Fibroblast of villous mesenchyme (primary cell): ENCODE data around the gene NPIPB8. TPM values are rescaled to one million over a fixed set of nuclear protein-coding genes. Genes with fewer than 3 reads are reported as not detected.
"Not testable (repeated sequence)": the region's sequence is repeated elsewhere in the genome, so short reads cannot be mapped to it uniquely, and the experiment has no call there.

Experiments used
- DNase-seq: peaks from one replicate; pipeline ENCODE4 v3.0.0-alpha.2; 2010; ENCODE audit warnings: low read depth
- H3K4me3 ChIP-seq: 2 replicates; pipeline ENCODE4 v1.5.1; 2011; ENCODE audit warnings: low read depth, mild to moderate bottlenecking, low read length
- CTCF ChIP-seq: IDR thresholded peaks from 2 replicates; pipeline ENCODE4 v1.5.1; 2012; ENCODE audit warnings: low read depth, mild to moderate bottlenecking, low read length; ENCODE audit not compliant: insufficient read depth
- total RNA-seq: library from RNA; depleted of rRNA; stranded (reverse); fragments of >200 nt; gene quantifications from 2 replicates; pipeline ENCODE4 v1.2.3, GENCODE V29; 2012

The NPIPB8 gene
- total RNA-seq, 1 donor = 0.86 TPM

- DNase-seq = no peak
- no peak overlapping the region for H3K4me3 ChIP-seq
- no peak for TF ChIP-seq CTCF
Measured at GRCh38 chr16:28596115-28596630, 41.7 kb upstream of the NPIPB8 start.

- no peak for TF ChIP-seq CTCF
- DNase-seq = no peak
- H3K4me3 ChIP-seq = no peak within 1 kb of the TSS
Measured at GRCh38 chr16:28596840-28597691, 40.8 kb upstream of the NPIPB8 start, which contains the start of gene SULT1A2. TSS of gene SULT1A2 (minus strand) at chr16:28597050. CDS start at chr16:28595930, 1,120 bp downstream.

GRCh38 chr16:28597692-28598261, 40.1 kb upstream of the NPIPB8 start:
- no peak for TF ChIP-seq CTCF
- no peak for DNase-seq
- H3K4me3 ChIP-seq = no peak overlapping the region

- H3K4me3 ChIP-seq, DNase-seq: not testable (repeated sequence)
Measured at GRCh38 chr16:28599377-28600285, 38.2 kb upstream of the NPIPB8 start.

- H3K4me3 ChIP-seq, DNase-seq: not testable (repeated sequence)
Measured at GRCh38 chr16:28600965-28601364, 36.9 kb upstream of the NPIPB8 start.

GRCh38 chr16:28601589-28601988, 36.3 kb upstream of the NPIPB8 start:
- not testable (repeated sequence) for DNase-seq, H3K4me3 ChIP-seq

GRCh38 chr16:28602062-28602461, 35.8 kb upstream of the NPIPB8 start:
- not testable (repeated sequence) for H3K4me3 ChIP-seq, DNase-seq

GRCh38 chr16:28602529-28602928, 35.3 kb upstream of the NPIPB8 start:
- DNase-seq = no peak
- TF ChIP-seq CTCF = no peak

More at GRCh38 chr16:28602529-28602928, 35.3 kb upstream of the NPIPB8 start:
- H3K4me3 ChIP-seq = no peak overlapping the region
